HepG2 (cell line): ENCODE data around the gene B4GALT4. TPM values are rescaled to one million over a fixed set of nuclear protein-coding genes. Genes with fewer than 3 reads are reported as not detected.

Experiments used
- ATAC-seq: fragments of 200-7000 bp; cut with Tn5 transposase; 3 replicates; pipeline ENCODE4 v1.9.1; 2020; ENCODE audit warnings: mild to moderate bottlenecking, moderate library complexity
- BruUV-seq: library from RNA; stranded (reverse); fragments of 400-500 nt; replicated peaks from 2 replicates; lab custom pipeline; 2021; lab: Mats Ljungman, UMichigan
- CTCF ChIA-PET: fragments of 300-600 bp; formaldehyde crosslinking; extraction: SDS; loops from one replicate; lab custom pipeline; 2021; ENCODE audit warnings: low total read pairs, inconsistent platforms, low intra/inter-chr PET ratio; lab: Yijun Ruan, JAX
- POLR2A ChIA-PET: fragments of 350-600 bp; sonication (Branson Sonifier 250); formaldehyde crosslinking; loops from one replicate; lab custom pipeline; 2020; ENCODE audit warnings: antibody characterized with exemption, inconsistent platforms; lab: Yijun Ruan, JAX
- DNase-seq: peaks from one replicate; pipeline ENCODE4 v3.0.0-alpha.2; 2015; ENCODE audit warnings: low spot score
- FAIRE-seq: peaks from 3 replicates; lab custom pipeline; 2011; peaks lifted over from hg19 to GRCh38; lab: Jason Lieb, UNC
- H2AFZ ChIP-seq: one replicate; pipeline ENCODE4 v1.6.1; 2011; ENCODE audit warnings: low read length, inconsistent platforms
- H3K27ac ChIP-seq: fragments of 300-600 bp; 3 replicates; pipeline ENCODE4 v1.8.0; 2011; ENCODE audit warnings: mixed run types, mild to moderate bottlenecking, mixed read lengths, low read length, inconsistent platforms; ENCODE audit not compliant: insufficient read depth; ENCODE audit errors: extremely low read length
- H3K27me3 ChIP-seq, 2 experiments: fragments of 200-600 bp in 1 of 2; 2 replicates in 1 of 2; 3 replicates in 1 of 2; pipeline versions ENCODE4 v1.6.0 to v1.8.0; 2011; ENCODE audit warnings: low read length in 2 of 2, mild to moderate bottlenecking in 2 of 2, moderate library complexity in 2 of 2, inconsistent platforms in 1 of 2; ENCODE audit not compliant: insufficient read depth in 2 of 2, control insufficient read depth in 1 of 2
- H3K36me3 ChIP-seq, 2 experiments: fragments of 200-600 bp in 1 of 2; replicated peaks in 1 of 2; 2 replicates in 1 of 2; 3 replicates in 1 of 2; pipeline versions ENCODE4 v1.5.1 to v1.8.0; 2011; ENCODE audit warnings: low read length in 2 of 2, inconsistent platforms in 1 of 2; ENCODE audit not compliant: insufficient read depth in 2 of 2, control insufficient read depth in 1 of 2
- H3K4me1 ChIP-seq: 2 replicates; pipeline ENCODE4 v1.5.1; 2012; ENCODE audit warnings: low read length, inconsistent platforms; ENCODE audit not compliant: insufficient read depth
- H3K4me2 ChIP-seq: 2 replicates; pipeline ENCODE4 v1.6.0; 2011; ENCODE audit warnings: low read depth, low read length, inconsistent platforms
- H3K4me3 ChIP-seq, 3 experiments: fragments of 200-600 bp in 1 of 3; sonication (generic), shearing (Covaris generic) in 1 of 3; replicated peaks in 1 of 3; 2 replicates each; pipeline ENCODE4 v1.5.1; 2011 to 2016; ENCODE audit warnings: low read length in 3 of 3, inconsistent platforms in 2 of 3, low read depth in 2 of 3, mild to moderate bottlenecking in 2 of 3, control low read depth in 1 of 3, mixed read lengths in 1 of 3; ENCODE audit not compliant: insufficient read depth in 1 of 3
- H3K79me2 ChIP-seq: one replicate; pipeline ENCODE4 v1.6.1; 2011; ENCODE audit warnings: low read length, inconsistent platforms; ENCODE audit not compliant: insufficient read depth
- H3K9ac ChIP-seq: 2 replicates; pipeline ENCODE4 v1.6.0; 2011; ENCODE audit warnings: mild to moderate bottlenecking, low read depth, low read length, inconsistent platforms; ENCODE audit not compliant: insufficient read depth
- H3K9me3 ChIP-seq: 2 replicates; pipeline ENCODE4 v1.5.1; 2012; ENCODE audit warnings: mild to moderate bottlenecking, low read length
- H4K20me1 ChIP-seq: 2 replicates; pipeline ENCODE4 v1.6.0; 2011; ENCODE audit warnings: inconsistent platforms, mild to moderate bottlenecking, low read length, moderate library complexity; ENCODE audit not compliant: insufficient read depth
- PTBP1 ChIP-seq: fragments of 200-400 bp; formaldehyde crosslinking; IDR thresholded peaks from 2 replicates; pipeline ENCODE4 v1.6.1; 2018; ENCODE audit warnings: low read length, low read depth; ENCODE audit not compliant: poor library complexity, severe bottlenecking
- SMC3 ChIP-seq: IDR thresholded peaks from 2 replicates; pipeline ENCODE4 v1.6.1; 2011; ENCODE audit warnings: low read length, improper control_type of control experiment
- THAP9 ChIP-seq: sonication (generic); formaldehyde crosslinking; IDR thresholded peaks from 2 replicates; pipeline ENCODE4; 2020; ENCODE audit warnings: missing genetic modification reagents, mild to moderate bottlenecking, borderline replicate concordance
- ZNF678 ChIP-seq: sonication (generic); formaldehyde crosslinking; IDR thresholded peaks from 2 replicates; pipeline ENCODE4 v1.4.0; 2020; ENCODE audit warnings: mild to moderate bottlenecking, missing genetic modification reagents
- WGBS: methylation state at CpG from one replicate; pipeline ENCODE4 v1.1.6; 2017; ENCODE audit warnings: low lambda C conversion rate; 5-methylcytosine and 5-hydroxymethylcytosine counted together
- in situ Hi-C: cut with HindIII; loops from 2 replicates; pipeline ENCODE4 v1.10.0; 2017; ENCODE audit warnings: low pct_unique_long_range_greater_than_20kb; ENCODE audit not compliant: extremely low pct_ligation_motif_present
- intact Hi-C: fragments of 100-400 bp; cut with micrococcal nuclease; formaldehyde crosslinking; loops from one replicate; pipeline ENCODE4 v1.10.0; 2022; ENCODE audit not compliant: unreplicated experiment
- polyA plus RNA-seq, 8 experiments: library from polyadenylated mRNA; depleted of rRNA in 3 of 8; stranded (reverse) in 7 of 8; unstranded in 1 of 8; fragments of >200 nt; fragmentation: Illumina TruSeq in 4 of 8; extraction: Trizol in 4 of 8; gene quantifications; 2 replicates each; pipeline versions ENCODE4 v1.2.1 to v1.2.3, GENCODE V29; 2011 to 2016; ENCODE audit warnings: low read depth in 4 of 8, missing spikeins in 1 of 8, mixed read lengths in 1 of 8; ENCODE audit not compliant: insufficient read depth in 1 of 8
- total RNA-seq, 5 experiments: library from RNA; depleted of rRNA; stranded (reverse); fragments of >200 nt; fragmentation: Illumina TruSeq; extraction: Trizol; gene quantifications; 2 replicates each; pipeline ENCODE4 v1.2.3, GENCODE V29; 2016; ENCODE audit warnings: low read depth in 1 of 5
- TF ChIP-seq, protein P1 (sequence below): sonication (generic); formaldehyde crosslinking; IDR thresholded peaks from 2 replicates; pipeline ENCODE4 v1.8.0; 2022; ENCODE audit warnings: mild to moderate bottlenecking, missing genetic modification reagents, borderline replicate concordance

Gene B4GALT4
- total and polyA plus RNA-seq, 2 of the 13 experiments (the other 11 are each of a cell fraction or from before 2014, with no cell fraction given) = 16.9 to 29.0 TPM

DNA sequence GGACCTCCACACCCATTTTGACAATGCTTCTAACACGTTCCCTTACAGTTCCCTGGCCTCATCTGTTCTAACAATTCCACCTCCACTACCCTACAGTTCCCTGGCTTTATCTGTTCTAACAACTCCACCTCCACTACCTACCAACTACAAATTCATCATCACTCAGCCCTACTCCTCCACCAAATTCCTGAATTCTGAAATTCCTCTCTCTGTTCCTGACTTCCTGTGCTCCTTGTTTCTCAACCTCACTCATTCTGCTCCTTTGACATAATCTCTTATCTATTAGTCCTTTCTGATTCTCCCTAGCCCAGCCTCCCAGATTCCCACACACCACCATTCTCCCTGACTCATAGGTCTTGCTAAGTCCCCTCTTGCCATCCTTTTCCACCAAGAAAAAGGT is 44.8 kb downstream of the B4GALT4 start:
- no peaks in the 10 kb centered on the region for H3K27me3 ChIP-seq
- TF ChIP-seq THAP9 (CRISPR knock-in tag) (no peak), PTBP1 (no peak)
- TF ChIP-seq, all 625 proteins: peak for 0
- no peaks in the 10 kb centered on the region for H4K20me1 ChIP-seq
- POLR2A ChIA-PET = no interaction called here
- H3K79me2 ChIP-seq = no peaks in the 10 kb centered on the region
- WGBS = 19% methylated on average over 1 of the region's 1 CpG
- DNase-seq = no peak
- CTCF ChIA-PET = no interaction called here
- no peak for ATAC-seq
- no peaks in the 10 kb centered on the region for H3K4me1 ChIP-seq
- intact Hi-C loops = no loop called here
- no peaks in the 10 kb centered on the region for H3K36me3 ChIP-seq
- in situ Hi-C loops = no loop called here
- no TSS peak for BruUV-seq
- no peaks in the 10 kb centered on the region for H3K9me3 ChIP-seq
- H3K9ac ChIP-seq = no peak overlapping the region
- FAIRE-seq = no peak
- no peak overlapping the region for H3K4me3 ChIP-seq
- no peak overlapping the region for H3K4me2 ChIP-seq
- no peak overlapping the region for H2AFZ ChIP-seq
- no peak overlapping the region for H3K27ac ChIP-seq

DNA sequence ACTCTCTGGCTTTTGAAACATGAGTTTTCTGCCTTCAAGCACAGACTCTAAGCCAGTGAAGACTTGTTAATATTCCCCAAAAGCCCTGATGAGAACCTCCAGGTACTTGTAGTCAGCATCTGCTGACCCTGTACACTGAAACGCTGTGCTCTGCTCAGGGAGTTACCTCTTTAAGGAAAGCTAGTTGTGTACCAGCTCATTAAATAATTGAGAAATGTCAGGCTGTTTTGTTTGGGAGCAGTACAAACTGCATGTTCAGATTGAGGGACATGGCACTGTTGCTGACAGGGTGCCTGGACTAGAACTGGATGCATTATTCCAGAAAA is 45.6 kb downstream of the B4GALT4 start:
- H3K27me3 ChIP-seq = no peaks in the 10 kb centered on the region
- in situ Hi-C loops (no loop called here), intact Hi-C loops (no loop called here)
- DNase-seq = no peak
- no TSS peak for BruUV-seq
- H3K4me2 ChIP-seq = no peak overlapping the region
- no peak overlapping the region for H3K27ac ChIP-seq
- no peaks in the 10 kb centered on the region for H4K20me1 ChIP-seq
- H3K9me3 ChIP-seq = no peaks in the 10 kb centered on the region
- H3K4me3 ChIP-seq = no peak overlapping the region
- H3K36me3 ChIP-seq = no peaks in the 10 kb centered on the region
- H3K9ac ChIP-seq = no peak overlapping the region
- H3K79me2 ChIP-seq = no peaks in the 10 kb centered on the region
- no peak for FAIRE-seq
- CTCF ChIA-PET = no interaction called here
- POLR2A ChIA-PET = no interaction called here
- ATAC-seq = no peak
- TF ChIP-seq, protein P1, sequence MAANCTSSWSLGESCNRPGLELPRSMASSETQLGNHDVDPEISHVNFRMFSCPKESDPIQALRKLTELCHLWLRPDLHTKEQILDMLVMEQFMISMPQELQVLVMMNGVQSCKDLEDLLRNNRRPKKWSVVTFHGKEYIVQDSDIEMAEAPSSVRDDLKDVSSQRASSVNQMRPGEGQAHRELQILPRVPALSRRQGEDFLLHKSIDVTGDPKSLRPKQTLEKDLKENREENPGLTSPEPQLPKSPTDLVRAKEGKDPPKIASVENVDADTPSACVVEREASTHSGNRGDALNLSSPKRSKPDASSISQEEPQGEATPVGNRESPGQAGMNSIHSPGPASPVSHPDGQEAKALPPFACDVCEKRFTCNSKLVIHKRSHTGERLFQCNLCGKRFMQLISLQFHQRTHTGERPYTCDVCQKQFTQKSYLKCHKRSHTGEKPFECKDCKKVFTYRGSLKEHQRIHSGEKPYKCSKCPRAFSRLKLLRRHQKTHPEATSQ = no peak
- TF ChIP-seq SMC3 (no peak), ZNF678 (CRISPR knock-in tag) (no peak)
- no peaks in the 10 kb centered on the region for H3K4me1 ChIP-seq
- H2AFZ ChIP-seq = no peak overlapping the region
- 11% methylated on average over 1 of the region's 1 CpG for WGBS
